H9 (cell line): ENCODE results near the gene RUVBL1. TPM values are rescaled to one million over a fixed set of nuclear protein-coding genes. Genes with fewer than 3 reads are reported as not detected.

ENCODE experiments used
- DNase-seq: peaks from one replicate; pipeline ENCODE4 v3.0.0-alpha.2; 2017
- H2AFZ ChIP-seq: one replicate; pipeline ENCODE4 v1.6.1; 2013; ENCODE audit warnings: mild to moderate bottlenecking, low read length, control low read depth, moderate library complexity
- H2AK5ac ChIP-seq: 2 replicates; pipeline ENCODE4 v1.6.1; 2013; ENCODE audit warnings: low read length, control low read depth, mixed read lengths; ENCODE audit not compliant: insufficient read length
- H2BK120ac ChIP-seq: one replicate; pipeline ENCODE4 v1.6.1; 2013; ENCODE audit warnings: low read depth, mild to moderate bottlenecking, low read length, control low read depth, inconsistent platforms; ENCODE audit not compliant: poor library complexity, severe bottlenecking
- H2BK12ac ChIP-seq: 2 replicates; pipeline ENCODE4 v1.6.1; 2013; ENCODE audit warnings: low read length, control low read depth, mixed read lengths, low read depth; ENCODE audit not compliant: insufficient read length
- H2BK15ac ChIP-seq: 2 replicates; pipeline ENCODE4 v1.6.1; 2013; ENCODE audit warnings: low read depth, low read length, control low read depth
- H2BK20ac ChIP-seq: one replicate; pipeline ENCODE4 v1.6.1; 2013; ENCODE audit warnings: low read depth, mild to moderate bottlenecking, low read length, control low read depth, inconsistent platforms; ENCODE audit not compliant: poor library complexity, severe bottlenecking
- H2BK5ac ChIP-seq: 2 replicates; pipeline ENCODE4 v1.6.1; 2013; ENCODE audit warnings: low read length, control low read depth, mixed read lengths; ENCODE audit not compliant: insufficient read length
- H3K14ac ChIP-seq: 2 replicates; pipeline ENCODE4 v1.6.1; 2013; ENCODE audit warnings: low read length, control low read depth; ENCODE audit not compliant: insufficient read depth
- H3K18ac ChIP-seq: 2 replicates; pipeline ENCODE4 v1.6.1; 2013; ENCODE audit warnings: low read depth, mild to moderate bottlenecking, mixed read lengths, low read length, control low read depth; ENCODE audit not compliant: insufficient read length
- H3K23ac ChIP-seq: 2 replicates; pipeline ENCODE4 v1.6.1; 2013; ENCODE audit warnings: low read length, control low read depth, mixed read lengths, low read depth; ENCODE audit not compliant: insufficient read length
- H3K23me2 ChIP-seq: 2 replicates; pipeline ENCODE4 v1.6.1; 2013; ENCODE audit warnings: low read depth, mild to moderate bottlenecking, mixed read lengths, low read length, control low read depth; ENCODE audit not compliant: insufficient read length, poor library complexity, severe bottlenecking
- H3K27ac ChIP-seq: 2 replicates; pipeline ENCODE4 v1.5.1; 2013; ENCODE audit warnings: low read length, control low read depth, mixed read lengths, low read depth; ENCODE audit not compliant: insufficient read length
- H3K27me3 ChIP-seq: 2 replicates; pipeline ENCODE4 v1.6.1; 2013; ENCODE audit warnings: low read length, control low read depth, inconsistent platforms; ENCODE audit not compliant: insufficient read depth
- H3K4ac ChIP-seq: 2 replicates; pipeline ENCODE4 v1.6.1; 2013; ENCODE audit warnings: low read depth, mild to moderate bottlenecking, control low read depth, inconsistent platforms, low read length, moderate library complexity
- H3K4me1 ChIP-seq: 2 replicates; pipeline ENCODE4 v1.6.1; 2013; ENCODE audit warnings: low read length, control low read depth, inconsistent platforms; ENCODE audit not compliant: insufficient read depth
- H3K4me2 ChIP-seq: 2 replicates; pipeline ENCODE4 v1.6.1; 2013; ENCODE audit warnings: low read length, control low read depth, mixed read lengths; ENCODE audit not compliant: insufficient read length, insufficient read depth
- H3K56ac ChIP-seq: 2 replicates; pipeline ENCODE4 v1.6.1; 2013; ENCODE audit warnings: low read depth, mild to moderate bottlenecking, mixed read lengths, low read length, control low read depth; ENCODE audit not compliant: insufficient read length
- H3K79me1 ChIP-seq: 2 replicates; pipeline ENCODE4 v1.6.1; 2013; ENCODE audit warnings: low read depth, mild to moderate bottlenecking, moderate library complexity, low read length, control low read depth, inconsistent platforms; ENCODE audit not compliant: insufficient read depth, poor library complexity, severe bottlenecking
- H3K79me2 ChIP-seq: 2 replicates; pipeline ENCODE4 v1.6.1; 2013; ENCODE audit warnings: low read length, control low read depth, inconsistent platforms; ENCODE audit not compliant: insufficient read depth
- H3K9ac ChIP-seq: 2 replicates; pipeline ENCODE4 v1.6.1; 2013; ENCODE audit warnings: low read length, control low read depth, mixed read lengths; ENCODE audit not compliant: insufficient read length; ENCODE audit errors: extremely low read depth
- H3K9me3 ChIP-seq: one replicate; pipeline ENCODE4 v1.6.1; 2013; ENCODE audit warnings: low read depth, low read length, inconsistent platforms; ENCODE audit not compliant: control insufficient read depth
- H3T11ph ChIP-seq: one replicate; pipeline ENCODE4 v1.6.1; 2013; ENCODE audit warnings: mild to moderate bottlenecking, low read length, control low read depth, inconsistent platforms
- H4K20me1 ChIP-seq: one replicate; pipeline ENCODE4 v1.6.1; 2013; ENCODE audit not compliant: control insufficient read depth, insufficient read length, insufficient read depth
- H4K5ac ChIP-seq: 2 replicates; pipeline ENCODE4 v1.6.1; 2013; ENCODE audit warnings: low read depth, mild to moderate bottlenecking, mixed read lengths, low read length, control low read depth; ENCODE audit not compliant: insufficient read length
- H4K8ac ChIP-seq: replicated peaks from 2 replicates; pipeline ENCODE4 v1.6.1; 2013; ENCODE audit warnings: low read length, control low read depth, mixed read lengths, low read depth; ENCODE audit not compliant: insufficient read length
- H4K91ac ChIP-seq: 2 replicates; pipeline ENCODE4 v1.6.1; 2013; ENCODE audit warnings: low read depth, mild to moderate bottlenecking, moderate library complexity, mixed read lengths, low read length, control low read depth; ENCODE audit not compliant: insufficient read length
- H3K27ac Mint-ChIP-seq, 3 experiments: 2 replicates in 2 of 3; 3 replicates in 1 of 3; pipeline ENCODE4 v1.8.0; 2020 to 2021; ENCODE audit warnings: mixed read lengths in 3 of 3, mild to moderate bottlenecking in 1 of 3, moderate library complexity in 1 of 3
- H3K27me3 Mint-ChIP-seq: 2 replicates; pipeline ENCODE4 v1.8.0; 2021; ENCODE audit warnings: low read depth, mild to moderate bottlenecking, moderate library complexity, mixed read lengths
- H3K36me3 Mint-ChIP-seq, 3 experiments: 2 replicates in 2 of 3; 3 replicates in 1 of 3; pipeline ENCODE4 v1.8.0; 2020 to 2021; ENCODE audit warnings: low read depth in 3 of 3, mixed read lengths in 3 of 3; ENCODE audit not compliant: insufficient read depth in 1 of 3
- H3K4me1 Mint-ChIP-seq, 2 experiments: 2 replicates each; pipeline ENCODE4 v1.8.0; 2020; ENCODE audit warnings: mixed read lengths in 2 of 2
- H3K4me3 Mint-ChIP-seq, 2 experiments: 2 replicates in 1 of 2; 3 replicates in 1 of 2; pipeline ENCODE4 v1.8.0; 2020 to 2021; ENCODE audit warnings: mild to moderate bottlenecking in 2 of 2, mixed read lengths in 2 of 2, moderate library complexity in 1 of 2
- H3K9me3 Mint-ChIP-seq, 2 experiments: 2 replicates in 1 of 2; 3 replicates in 1 of 2; pipeline ENCODE4 v1.8.0; 2020; ENCODE audit warnings: mild to moderate bottlenecking in 2 of 2, mixed read lengths in 2 of 2, moderate library complexity in 1 of 2
- WGBS: extraction: QIAGEN DNeasy Blood & Tissue Kit; methylation state at CpG from one replicate; pipeline ENCODE4 v1.1.7; 2013; ENCODE audit warnings: missing lambda C conversion rate, low lambda C conversion rate, mixed read lengths; ENCODE audit not compliant: insufficient read length; ENCODE audit errors: extremely low coverage; 5-methylcytosine and 5-hydroxymethylcytosine counted together
- total RNA-seq: library from RNA; stranded (reverse); gene quantifications from 2 replicates; pipeline ENCODE4 v1.2.1, GENCODE V29; 2021
- TF ChIP-seq, protein P1 (sequence below): fragments of 200-600 bp; sonication (generic); conservative IDR thresholded peaks from 3 replicates; pipeline ENCODE4 v1.8.0; 2021; ENCODE audit warnings: antibody characterized with exemption, mild to moderate bottlenecking

RUVBL1 gene
- total RNA-seq, 1 experiment from 2014 or later = 99.6 TPM

- no peak overlapping the region for H2BK12ac ChIP-seq
- no peak for DNase-seq
- no peak overlapping the region for H4K5ac ChIP-seq
- H3K4me1 ChIP-seq = peaks cover 16% of the 10 kb centered on the region
- no peaks in the 10 kb centered on the region for H3K79me2 ChIP-seq
- H3K27me3 ChIP-seq = no peaks in the 10 kb centered on the region
- TF ChIP-seq, protein P1, sequence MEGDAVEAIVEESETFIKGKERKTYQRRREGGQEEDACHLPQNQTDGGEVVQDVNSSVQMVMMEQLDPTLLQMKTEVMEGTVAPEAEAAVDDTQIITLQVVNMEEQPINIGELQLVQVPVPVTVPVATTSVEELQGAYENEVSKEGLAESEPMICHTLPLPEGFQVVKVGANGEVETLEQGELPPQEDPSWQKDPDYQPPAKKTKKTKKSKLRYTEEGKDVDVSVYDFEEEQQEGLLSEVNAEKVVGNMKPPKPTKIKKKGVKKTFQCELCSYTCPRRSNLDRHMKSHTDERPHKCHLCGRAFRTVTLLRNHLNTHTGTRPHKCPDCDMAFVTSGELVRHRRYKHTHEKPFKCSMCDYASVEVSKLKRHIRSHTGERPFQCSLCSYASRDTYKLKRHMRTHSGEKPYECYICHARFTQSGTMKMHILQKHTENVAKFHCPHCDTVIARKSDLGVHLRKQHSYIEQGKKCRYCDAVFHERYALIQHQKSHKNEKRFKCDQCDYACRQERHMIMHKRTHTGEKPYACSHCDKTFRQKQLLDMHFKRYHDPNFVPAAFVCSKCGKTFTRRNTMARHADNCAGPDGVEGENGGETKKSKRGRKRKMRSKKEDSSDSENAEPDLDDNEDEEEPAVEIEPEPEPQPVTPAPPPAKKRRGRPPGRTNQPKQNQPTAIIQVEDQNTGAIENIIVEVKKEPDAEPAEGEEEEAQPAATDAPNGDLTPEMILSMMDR = no peak
- H3K9me3 Mint-ChIP-seq = no peaks in the 10 kb centered on the region
- WGBS = no CpG with 5 or more reads among the region's 6 CpGs
- no peaks in the 10 kb centered on the region for H3K79me1 ChIP-seq
- H2BK5ac ChIP-seq = no peak overlapping the region
- H3K14ac ChIP-seq = no peak overlapping the region
- no peak overlapping the region for H3T11ph ChIP-seq
- peaks cover 59 to 76% of the 10 kb centered on the region in 2 experiments for H3K4me1 Mint-ChIP-seq
- H3K4me3 Mint-ChIP-seq = peak overlapping the region in 1 of 2 experiments; percentile 7; a peak in 1 of 5 replicates
- no peak overlapping the region for H3K23ac ChIP-seq
- no peaks in the 10 kb centered on the region for H3K9me3 ChIP-seq
- no peak overlapping the region for H3K18ac ChIP-seq
- H3K56ac ChIP-seq = no peak overlapping the region
- no peak overlapping the region for H2BK15ac ChIP-seq
- H3K27ac ChIP-seq = no peak overlapping the region
- no peak overlapping the region for H3K4ac ChIP-seq
- no peak overlapping the region for H4K91ac ChIP-seq
- H3K4me2 ChIP-seq = no peak overlapping the region
- no peak overlapping the region for H3K9ac ChIP-seq
- no peak overlapping the region for H4K8ac ChIP-seq
- peaks cover 60 to 89% (median 85%) of the 10 kb centered on the region in 3 experiments for H3K36me3 Mint-ChIP-seq
- peak overlapping the region in 2 of 3 experiments; percentile 21 to 97; a peak in 4 of 7 replicates for H3K27ac Mint-ChIP-seq
- no peak overlapping the region for H2BK120ac ChIP-seq
- no peaks in the 10 kb centered on the region for H3K23me2 ChIP-seq
- no peak overlapping the region for H2AK5ac ChIP-seq
- H2BK20ac ChIP-seq = no peak overlapping the region
- H2AFZ ChIP-seq = no peak overlapping the region
- no peaks in the 10 kb centered on the region for H3K27me3 Mint-ChIP-seq
- no peaks in the 10 kb centered on the region for H4K20me1 ChIP-seq
These were observed 25.4 kb downstream of the RUVBL1 start for GRCh38 chr3:128098234-128098633.
